SK-N-SH (cell line): ENCODE measurements around the gene CEP162.
"Not testable (repeated sequence)": the region's sequence is repeated elsewhere in the genome, so short reads cannot be mapped to it uniquely, and the experiment has no call there.

Experiments
- CTCF ChIP-seq: fragments of 200-600 bp; sonication (generic); IDR thresholded peaks from 2 replicates; pipeline ENCODE4 v1.6.1; 2017; ENCODE audit warnings: antibody characterized with exemption, mild to moderate bottlenecking, moderate library complexity
- ELF1 ChIP-seq: IDR thresholded peaks from 2 replicates; pipeline ENCODE4 v1.4.0; 2012
- EP300 ChIP-seq, 2 experiments: IDR thresholded peaks; 2 replicates each; pipeline versions ENCODE4 v1.4.0 to v1.6.1; 2012; ENCODE audit warnings: borderline replicate concordance in 1 of 2, low read depth in 1 of 2, low read length in 1 of 2
- EZH2phosphoT487 ChIP-seq: fragments of 200-600 bp; sonication (generic); IDR thresholded peaks from 2 replicates; pipeline ENCODE4 v1.6.1; 2017; ENCODE audit warnings: low read depth, mixed run types, mild to moderate bottlenecking, antibody characterized with exemption, moderate library complexity, borderline replicate concordance
- PBX3 ChIP-seq: IDR thresholded peaks from 2 replicates; pipeline ENCODE4; 2012
- RFX5 ChIP-seq: IDR thresholded peaks from 2 replicates; pipeline ENCODE4 v1.6.1; 2012; ENCODE audit warnings: mild to moderate bottlenecking, improper control_type of control experiment, low read length

GRCh38 chr6:84114933-84115594 lies 112.4 kb downstream of the CEP162 start:
- not testable (repeated sequence) for TF ChIP-seq ELF1; CTCF; PBX3; EP300 (IDR thresholded peaks at IDR 0.05; ENCODE audit: borderline replicate concordance in 1 of 2, low read depth in 1 of 2, low read length in 1 of 2); RFX5; EZH2phosphoT487
